ENCODE measurements around the gene CHRM1.
"Not testable (repeated sequence)": the region's sequence is repeated elsewhere in the genome, so short reads cannot be mapped to it uniquely, and the experiment has no call there.

DNA sequence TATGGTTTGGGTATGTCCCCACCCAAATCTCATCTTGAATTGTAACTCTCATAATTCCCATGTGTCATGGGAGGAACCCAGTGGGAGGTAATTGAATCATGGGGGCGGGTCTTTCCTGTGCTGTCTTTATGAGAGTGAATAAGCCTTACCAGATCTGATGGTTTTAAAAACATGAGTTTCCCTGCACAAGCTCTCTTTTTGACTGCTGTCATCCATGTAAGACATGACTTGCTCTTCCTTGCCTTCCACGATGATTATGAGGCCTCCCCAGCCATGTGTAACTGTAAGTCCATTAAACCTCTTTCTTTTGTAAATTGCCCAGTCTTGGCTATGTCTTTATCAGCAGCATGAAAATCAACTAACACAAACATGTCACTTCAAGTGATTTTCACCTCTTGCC, 16.4 kb upstream of the CHRM1 start:
- not testable (repeated sequence) for TF ChIP-seq POLR2AphosphoS5 (IDR thresholded peaks at IDR 0.05; ENCODE audit: low read depth, low read length); DPF2 (CRISPR knock-in tag; IDR thresholded peaks at IDR 0.05; ENCODE audit: borderline replicate concordance, low read depth)
- TF ChIP-seq, protein P1, sequence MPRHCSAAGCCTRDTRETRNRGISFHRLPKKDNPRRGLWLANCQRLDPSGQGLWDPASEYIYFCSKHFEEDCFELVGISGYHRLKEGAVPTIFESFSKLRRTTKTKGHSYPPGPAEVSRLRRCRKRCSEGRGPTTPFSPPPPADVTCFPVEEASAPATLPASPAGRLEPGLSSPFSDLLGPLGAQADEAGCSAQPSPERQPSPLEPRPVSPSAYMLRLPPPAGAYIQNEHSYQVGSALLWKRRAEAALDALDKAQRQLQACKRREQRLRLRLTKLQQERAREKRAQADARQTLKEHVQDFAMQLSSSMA (CRISPR knock-in tag; IDR thresholded peaks at IDR 0.05) = not testable (repeated sequence)
- TF ChIP-seq, protein P2, sequence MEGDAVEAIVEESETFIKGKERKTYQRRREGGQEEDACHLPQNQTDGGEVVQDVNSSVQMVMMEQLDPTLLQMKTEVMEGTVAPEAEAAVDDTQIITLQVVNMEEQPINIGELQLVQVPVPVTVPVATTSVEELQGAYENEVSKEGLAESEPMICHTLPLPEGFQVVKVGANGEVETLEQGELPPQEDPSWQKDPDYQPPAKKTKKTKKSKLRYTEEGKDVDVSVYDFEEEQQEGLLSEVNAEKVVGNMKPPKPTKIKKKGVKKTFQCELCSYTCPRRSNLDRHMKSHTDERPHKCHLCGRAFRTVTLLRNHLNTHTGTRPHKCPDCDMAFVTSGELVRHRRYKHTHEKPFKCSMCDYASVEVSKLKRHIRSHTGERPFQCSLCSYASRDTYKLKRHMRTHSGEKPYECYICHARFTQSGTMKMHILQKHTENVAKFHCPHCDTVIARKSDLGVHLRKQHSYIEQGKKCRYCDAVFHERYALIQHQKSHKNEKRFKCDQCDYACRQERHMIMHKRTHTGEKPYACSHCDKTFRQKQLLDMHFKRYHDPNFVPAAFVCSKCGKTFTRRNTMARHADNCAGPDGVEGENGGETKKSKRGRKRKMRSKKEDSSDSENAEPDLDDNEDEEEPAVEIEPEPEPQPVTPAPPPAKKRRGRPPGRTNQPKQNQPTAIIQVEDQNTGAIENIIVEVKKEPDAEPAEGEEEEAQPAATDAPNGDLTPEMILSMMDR (CRISPR knock-in tag; IDR thresholded peaks at IDR 0.05) = not testable (repeated sequence)

Data from HepG2 (cell line).